Stimulated activated CD8-positive, alpha-beta memory T cell treated with anti-CD3 and anti-CD28 coated beads, Interleukin-15, amount 100 ng/mL, for 24 hours (primary cell): ENCODE results near the gene BRMS1.
"Not testable (repeated sequence)": the region's sequence is repeated elsewhere in the genome, so short reads cannot be mapped to it uniquely, and the experiment has no call there.

Experiments
- DNase-seq: peaks from one replicate; pipeline ENCODE4 v3.0.0-alpha.2; 2020; ENCODE audit warnings: low read depth

Gene BRMS1

DNA sequence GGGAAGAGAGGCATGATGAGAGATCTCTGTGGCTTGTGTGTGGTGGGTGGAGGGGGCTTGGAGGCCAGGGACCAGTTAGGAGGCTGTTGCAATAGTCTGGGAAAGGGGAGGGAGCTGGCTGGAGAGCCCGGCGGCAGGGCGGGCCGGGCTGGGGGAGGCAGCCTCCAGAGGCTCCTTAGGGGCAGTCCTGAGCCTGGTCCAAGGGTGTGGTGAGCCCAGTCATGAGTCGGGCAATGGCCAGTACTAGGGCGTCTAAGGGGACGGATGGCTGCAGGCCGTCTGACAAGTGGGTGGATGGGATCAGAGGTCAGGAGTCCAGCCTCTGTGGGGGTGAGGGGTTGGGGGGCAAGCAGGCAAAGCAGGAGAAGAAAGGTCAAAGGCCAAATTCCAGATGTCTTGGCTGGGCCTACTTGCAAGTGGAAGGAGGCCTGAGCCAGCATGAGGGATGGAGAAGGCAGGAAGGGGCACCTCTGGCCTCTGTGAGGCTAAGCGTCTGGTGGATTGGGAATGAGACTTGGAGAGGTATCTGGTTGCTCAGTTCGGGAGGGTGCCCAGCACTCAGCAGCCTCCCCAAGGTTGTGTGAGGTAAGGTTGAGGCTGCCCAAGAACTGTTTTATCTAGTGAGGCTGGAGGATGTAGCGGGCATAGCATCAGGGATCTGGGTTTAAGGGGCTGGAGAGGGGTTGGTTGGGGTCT is 22.0 kb downstream of the BRMS1 start:
- DNase-seq = no peak

- no peak for DNase-seq
Observed at GRCh38 chr11:66321606-66322005, 23.3 kb downstream of the BRMS1 start.

- not testable (repeated sequence) for DNase-seq
Observed at GRCh38 chr11:66320748-66321147, 24.2 kb downstream of the BRMS1 start.

DNA sequence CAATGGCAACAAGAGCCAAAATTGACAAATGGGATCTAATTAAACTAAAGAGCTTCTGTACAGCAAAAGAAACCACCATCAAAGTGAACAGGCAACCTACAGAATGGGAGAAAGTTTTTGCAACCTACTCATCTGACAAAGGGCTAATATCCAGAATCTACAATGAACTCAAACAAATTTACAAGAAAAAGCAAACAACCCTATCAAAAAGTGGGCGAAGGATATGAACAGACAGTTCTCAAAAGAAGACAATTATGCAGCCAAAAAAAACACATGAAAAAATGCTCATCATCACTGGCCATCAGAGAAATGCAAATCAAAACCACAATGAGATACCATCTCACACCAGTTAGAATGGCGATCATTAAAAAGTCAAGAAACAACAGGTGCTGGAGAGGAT is 24.6 kb downstream of the BRMS1 start:
- DNase-seq = not testable (repeated sequence)

GRCh38 chr11:66318600-66318970 is 26.3 kb downstream of the BRMS1 start:
- no peak for DNase-seq

DNA sequence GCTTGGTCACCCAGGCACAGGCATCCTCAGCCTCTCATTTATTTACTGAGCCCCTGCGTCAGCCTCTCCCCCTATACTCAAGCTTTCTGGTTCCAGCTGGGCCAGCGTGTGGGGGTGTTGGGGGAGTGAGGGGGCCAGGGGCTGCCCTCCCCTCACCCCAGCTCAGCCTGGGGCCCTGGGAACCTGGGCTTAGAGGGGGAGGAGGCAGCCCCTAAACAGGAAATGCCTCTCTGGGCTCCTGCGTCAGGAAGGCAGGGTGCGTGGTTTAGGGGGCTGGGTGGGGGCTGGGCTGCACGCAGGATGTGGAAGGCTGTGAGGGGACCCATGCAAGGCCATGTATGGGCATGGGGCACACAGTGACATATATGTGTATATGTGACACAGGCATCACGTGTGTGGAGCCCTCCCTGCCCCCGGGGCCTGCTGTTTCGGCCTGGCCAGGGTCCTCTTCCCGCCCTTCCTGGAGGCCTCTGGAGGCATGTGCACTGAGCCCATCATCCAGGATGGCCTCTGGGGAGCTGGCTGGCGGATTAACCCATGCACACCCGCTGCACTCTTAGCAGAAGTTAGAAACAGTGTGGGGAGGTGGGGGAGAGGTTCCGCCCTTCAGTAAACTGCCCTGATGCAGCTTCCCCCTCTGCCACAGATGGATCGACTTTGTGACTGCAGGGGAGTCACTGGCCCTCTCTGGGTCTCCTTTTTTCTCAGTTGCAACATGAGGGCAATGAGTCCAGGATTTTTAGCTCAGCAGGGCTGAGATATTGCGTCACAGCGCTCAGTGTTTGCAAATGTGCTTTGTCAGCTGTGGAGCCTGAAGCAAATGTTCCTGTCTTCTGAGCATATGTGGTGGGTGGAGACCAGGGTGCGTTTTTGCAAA is 26.9 kb downstream of the BRMS1 start:
- DNase-seq = no peak

GRCh38 chr11:66317322-66317722 is 27.6 kb downstream of the BRMS1 start:
- no peak for DNase-seq

GRCh38 chr11:66316849-66317251 is 28.1 kb downstream of the BRMS1 start, which contains the start of gene CD248:
TSS of gene CD248 (minus strand) at chr11:66317044. CDS start at chr11:66317027, 17 bp downstream.
- DNase-seq = no peak

GRCh38 chr11:66315921-66316811 is 28.7 kb downstream of the BRMS1 start:
- no peak for DNase-seq

DNA sequence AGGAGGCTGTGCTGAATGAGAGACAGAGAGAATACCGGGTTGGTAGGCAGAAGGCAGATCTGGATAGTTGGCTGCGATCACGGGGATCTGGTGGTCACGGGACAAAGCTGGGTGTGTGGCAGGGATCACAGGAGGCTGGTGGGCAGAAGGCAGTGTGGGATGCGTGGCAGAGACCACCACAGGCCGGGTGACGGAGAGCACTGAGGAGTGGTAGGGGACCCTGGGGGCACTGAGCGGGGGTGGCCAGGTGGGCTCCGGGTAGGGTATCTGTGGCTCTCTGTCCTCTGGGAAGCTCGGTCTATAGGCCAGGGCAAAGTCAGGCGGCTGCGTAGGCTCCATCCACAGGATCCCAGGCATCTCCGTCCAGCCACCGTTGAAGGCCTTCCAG is 29.4 kb downstream of the BRMS1 start:
- DNase-seq = no peak

DNA sequence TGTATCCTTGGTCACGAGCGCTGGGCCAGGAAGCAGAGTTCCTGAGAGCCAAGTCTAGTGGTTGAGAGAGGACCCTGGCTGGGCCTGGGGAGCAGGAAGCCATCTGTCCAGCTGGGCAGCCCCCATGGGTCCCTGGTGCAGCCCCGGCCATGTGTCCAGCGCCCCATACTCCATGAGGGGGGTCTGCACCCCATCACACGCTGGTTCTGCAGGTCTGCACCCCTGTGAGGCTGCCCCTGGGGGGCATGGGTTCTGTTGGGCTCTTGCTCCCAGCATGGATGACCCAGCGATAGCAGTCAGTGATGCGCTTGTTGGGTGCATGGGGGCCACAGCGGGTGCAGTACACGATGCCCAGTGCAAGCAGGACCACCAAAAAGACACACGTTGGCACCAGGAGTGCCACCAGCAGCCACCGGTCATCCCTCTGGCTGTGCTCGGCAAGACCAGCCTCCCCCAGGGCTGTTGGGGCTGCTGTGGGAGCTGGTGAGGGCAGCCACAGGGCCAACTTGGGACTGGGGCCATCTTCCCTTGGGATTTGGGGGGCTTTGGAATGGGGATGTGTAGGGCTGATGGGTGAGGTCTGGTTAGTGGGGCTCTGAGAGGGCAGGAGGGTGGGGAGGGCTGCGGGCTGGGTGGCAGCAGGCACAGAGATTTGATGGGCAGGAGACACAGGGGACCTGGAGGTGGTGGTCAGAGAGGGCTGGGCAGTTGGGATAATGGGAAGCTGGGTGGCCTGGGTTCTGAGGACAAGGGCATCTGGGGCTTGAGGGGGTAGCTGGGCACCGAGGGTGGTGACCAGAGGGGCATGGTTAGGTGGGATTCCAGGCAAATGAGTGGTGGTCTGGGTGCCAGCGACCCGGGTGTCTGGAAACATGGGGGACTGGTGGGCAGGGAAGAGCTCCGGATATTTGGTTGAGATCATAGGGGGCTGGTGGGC is 30.1 kb downstream of the BRMS1 start:
- no peak for DNase-seq

GRCh38 chr11:66314186-66314501 is 30.8 kb downstream of the BRMS1 start:
- DNase-seq = no peak

DNA sequence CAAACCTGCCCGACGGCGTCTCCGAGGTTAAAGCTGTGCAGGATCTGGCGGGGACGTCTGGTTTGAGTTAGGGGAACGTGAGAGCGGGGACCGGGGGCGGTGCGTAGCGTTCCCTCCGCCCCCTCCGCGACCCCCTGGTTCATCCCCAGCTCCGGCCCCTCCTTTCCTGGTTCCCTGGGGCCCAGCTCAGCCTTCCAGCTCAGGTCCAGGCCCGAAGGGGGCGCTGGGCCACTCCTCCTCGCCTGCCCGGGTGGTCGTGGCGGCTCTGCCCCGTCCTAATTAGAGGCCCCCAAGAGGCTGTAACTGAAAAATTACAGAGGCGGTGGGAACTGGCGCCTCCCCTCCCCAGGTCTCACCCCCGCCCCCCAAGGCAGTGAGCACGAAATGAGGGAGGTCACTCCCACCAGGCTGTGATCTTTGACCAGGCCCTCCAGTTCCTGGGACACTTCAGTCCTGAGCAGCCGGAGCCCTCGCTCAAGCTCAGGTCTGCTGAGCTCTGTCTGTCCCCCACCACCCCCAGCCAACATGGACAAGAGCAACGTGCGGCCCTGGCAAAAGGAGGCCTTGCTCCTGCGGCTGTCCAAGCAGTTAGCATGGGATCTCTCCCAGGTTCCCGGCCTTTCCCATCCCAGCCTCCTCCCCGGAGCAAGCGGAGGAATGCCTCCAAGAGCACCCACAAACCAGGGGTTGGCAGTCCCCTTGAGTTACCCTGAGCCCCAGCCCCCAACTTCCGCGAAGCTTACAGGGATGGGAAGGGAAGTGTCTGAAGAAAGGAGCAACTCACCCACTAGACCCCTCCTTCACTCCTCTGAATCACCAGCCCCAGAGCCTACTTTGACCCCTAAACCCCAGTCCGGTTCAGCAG is 31.4 kb downstream of the BRMS1 start:
- no peak for DNase-seq

DNA sequence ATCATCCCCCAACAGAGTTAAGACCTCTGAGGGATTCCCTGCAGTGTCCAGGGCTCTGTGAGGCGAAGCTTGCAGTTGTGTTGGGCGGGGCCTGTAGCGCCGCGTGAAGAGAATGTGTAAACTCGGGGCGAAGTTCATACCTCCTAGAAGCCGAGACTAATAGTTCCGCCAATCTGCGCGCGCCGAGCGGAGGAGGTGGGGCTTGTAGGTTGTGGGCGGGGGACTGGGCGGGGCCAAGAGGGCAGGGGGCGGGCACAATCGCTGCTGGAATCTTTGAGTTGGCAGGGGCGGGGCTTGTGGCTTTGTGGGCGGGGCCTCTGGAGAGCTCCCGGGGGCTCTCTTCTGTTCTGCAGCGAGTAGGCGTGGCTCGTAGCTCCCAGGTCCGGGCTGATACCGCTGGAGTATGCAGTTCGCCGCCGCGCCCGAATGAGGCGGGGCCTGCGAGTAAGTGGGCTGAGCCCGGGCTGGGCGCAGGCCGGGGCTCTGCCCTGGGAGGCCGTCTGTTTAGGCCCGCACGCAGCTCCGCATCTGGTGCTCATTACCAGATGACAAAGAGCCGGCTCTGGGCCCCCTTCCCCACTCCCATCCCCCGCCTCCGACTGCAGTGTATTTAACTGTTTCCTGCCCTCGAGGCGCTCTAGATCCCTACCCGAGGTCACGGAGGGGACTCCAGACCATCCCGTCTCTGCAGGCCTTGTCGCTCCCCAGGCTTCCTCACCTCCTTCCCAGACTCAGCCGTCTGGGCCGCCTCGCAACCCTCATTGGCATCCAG is 32.2 kb downstream of the BRMS1 start:
- peak; percentile 97 for DNase-seq

GRCh38 chr11:66311965-66312548 is 32.8 kb downstream of the BRMS1 start:
- peak; percentile 92 for DNase-seq

DNA sequence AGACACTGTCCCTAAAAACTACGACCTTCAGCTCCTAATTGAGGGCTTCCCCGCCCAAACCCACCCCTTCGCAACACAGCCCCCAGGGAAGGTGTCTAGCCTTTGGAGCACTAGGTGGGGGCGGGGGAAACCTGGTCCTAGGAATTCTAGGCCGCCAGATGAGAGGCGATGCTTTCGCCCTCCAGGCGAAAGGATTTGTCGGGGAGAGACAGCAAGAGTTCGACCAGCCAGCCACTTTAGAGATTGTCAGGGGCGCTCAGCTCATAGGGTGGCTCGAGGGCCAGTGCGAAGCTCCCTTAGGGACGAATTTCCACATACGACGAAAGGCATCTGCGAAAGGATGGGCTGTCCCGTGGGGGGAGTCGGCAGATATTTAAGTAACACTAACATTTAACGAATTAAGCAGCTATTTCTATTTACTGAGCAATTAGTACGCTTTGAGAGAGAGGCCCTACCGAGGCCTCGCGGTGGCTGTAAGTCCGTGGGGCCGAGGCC is 33.4 kb downstream of the BRMS1 start:
- no peak for DNase-seq

- not testable (repeated sequence) for DNase-seq
Observed at GRCh38 chr11:66310803-66311440, 34.0 kb downstream of the BRMS1 start.

DNA sequence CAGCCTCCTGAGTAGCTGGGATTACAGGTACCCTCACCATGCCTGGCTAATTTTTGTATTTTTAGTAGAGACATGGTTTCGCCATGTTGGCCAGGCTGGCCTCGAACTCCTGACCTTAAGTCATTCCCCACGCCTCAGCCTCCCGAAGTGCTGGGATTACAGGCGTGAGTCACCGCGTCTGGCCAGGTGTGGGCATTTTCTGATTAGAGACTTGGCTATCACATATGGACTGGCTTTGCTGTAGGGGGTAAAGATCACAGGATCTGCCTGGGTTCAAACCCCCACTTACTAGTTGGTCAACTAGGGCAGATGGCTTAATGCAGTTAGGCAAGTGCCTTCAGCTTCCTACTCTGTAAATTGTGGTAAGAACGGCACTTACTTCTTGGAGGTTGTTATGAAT is 34.6 kb downstream of the BRMS1 start:
- no peak for DNase-seq

DNA sequence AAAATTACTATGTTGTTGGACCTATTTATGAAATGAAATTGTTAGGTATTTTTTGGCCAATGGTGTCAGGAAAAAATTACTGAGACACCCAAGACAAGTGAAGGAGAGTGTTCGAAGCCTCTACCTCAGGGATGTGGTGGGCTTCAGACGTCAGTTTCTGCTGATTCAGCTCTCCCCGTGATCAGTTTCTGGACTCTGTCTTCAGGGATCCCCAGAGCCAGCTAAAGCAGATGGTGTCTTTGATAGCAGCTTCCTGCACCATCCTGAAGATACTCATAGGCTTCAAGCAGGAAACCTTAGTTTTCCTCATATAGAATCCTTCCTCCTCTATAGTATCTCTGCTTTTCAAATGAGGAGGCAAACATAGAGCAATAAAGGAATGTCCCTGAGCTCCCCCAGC is 35.4 kb downstream of the BRMS1 start:
- no peak for DNase-seq
